GM21723 (cell line): ENCODE results near the gene UGT2B17.
"Not testable (repeated sequence)": the region's sequence is repeated elsewhere in the genome, so short reads cannot be mapped to it uniquely, and the experiment has no call there.

Source experiments
- ATAC-seq: cut with Tn5 transposase; IDR thresholded peaks from one replicate; pipeline ENCODE4 v1.9.1; 2021; ENCODE audit warnings: mild to moderate bottlenecking, moderate library complexity; ENCODE audit not compliant: unreplicated experiment

Gene UGT2B17

GRCh38 chr4:68576272-68577125, at the start of gene UGT2B17:
Gene UGT2B17 (minus strand): TSS chr4:68576322. CDS start chr4:68568484, 7,838 bp downstream.
- peak; percentile 96 for ATAC-seq

- not testable (repeated sequence) for ATAC-seq
Observed at GRCh38 chr4:68622731-68623130, 46.6 kb upstream of the UGT2B17 start.

DNA sequence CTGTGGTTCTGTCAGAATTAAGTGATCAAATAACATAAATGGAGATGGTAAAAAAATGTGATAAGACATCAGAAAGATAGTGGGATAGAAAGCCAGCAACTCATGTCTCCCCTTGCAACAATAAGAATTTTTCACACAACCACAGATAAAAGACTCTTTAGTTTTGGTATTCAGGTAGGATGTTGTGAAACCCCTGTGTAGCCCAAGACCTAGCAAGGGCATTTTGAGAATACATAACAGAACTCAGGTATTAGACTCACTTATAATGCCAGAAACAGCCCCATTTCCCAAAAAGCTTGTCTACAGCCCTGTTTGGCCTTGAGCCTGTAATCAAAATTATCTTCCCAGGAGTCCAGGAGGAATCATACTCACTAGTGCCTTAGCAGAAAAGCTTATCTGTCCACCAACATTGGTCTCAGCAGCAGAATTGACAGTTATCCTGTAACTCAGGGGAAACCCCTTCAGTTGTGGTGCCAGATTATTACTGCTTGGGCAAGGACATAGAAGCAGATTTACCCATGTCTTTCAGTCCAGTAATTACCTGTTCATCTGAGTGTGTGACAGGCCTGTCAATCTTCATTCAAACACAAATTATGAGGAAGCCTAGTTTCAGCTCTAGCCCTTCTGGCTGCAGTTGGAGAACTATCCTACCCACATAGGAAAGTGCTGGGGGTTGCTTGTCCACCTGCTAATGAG, 41.0 kb upstream of the UGT2B17 start:
- ATAC-seq, result no peak

DNA sequence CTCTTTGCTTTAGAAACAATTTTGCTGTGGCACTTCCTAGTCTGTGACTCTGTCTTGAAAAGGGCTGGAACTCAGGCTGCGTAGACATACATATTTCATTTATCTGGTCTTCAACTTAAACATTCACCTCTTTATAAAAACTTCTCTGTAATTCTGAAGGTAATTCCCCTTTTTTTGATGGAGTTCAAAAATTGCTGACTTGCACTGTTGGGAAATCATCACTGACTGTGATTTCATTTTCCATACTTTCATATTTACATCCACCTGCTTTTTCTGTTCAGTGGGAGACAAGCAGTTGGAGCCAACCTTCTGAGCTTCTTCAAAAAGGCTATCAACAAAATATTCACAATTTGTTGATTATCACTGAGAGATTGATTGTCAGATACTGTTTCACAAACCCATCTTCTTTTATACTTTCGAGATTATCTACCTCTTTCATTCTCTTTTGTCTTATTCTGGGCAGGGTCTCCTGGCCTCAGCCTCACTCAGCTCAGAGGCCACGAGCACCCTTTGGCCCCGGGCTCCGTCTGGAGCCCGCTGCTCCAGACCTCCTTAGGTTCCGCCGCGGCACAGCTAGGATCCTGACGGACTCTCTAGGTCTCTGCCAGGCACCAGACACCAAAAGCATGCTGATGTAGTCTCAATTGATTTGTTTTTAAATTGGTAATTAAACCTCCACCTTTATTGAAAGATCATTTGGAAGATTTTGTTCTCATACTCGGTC, 39.7 kb upstream of the UGT2B17 start:
- no peak for ATAC-seq

- ATAC-seq, result no peak
Observed at GRCh38 chr4:68613752-68614151, 37.6 kb upstream of the UGT2B17 start.

DNA sequence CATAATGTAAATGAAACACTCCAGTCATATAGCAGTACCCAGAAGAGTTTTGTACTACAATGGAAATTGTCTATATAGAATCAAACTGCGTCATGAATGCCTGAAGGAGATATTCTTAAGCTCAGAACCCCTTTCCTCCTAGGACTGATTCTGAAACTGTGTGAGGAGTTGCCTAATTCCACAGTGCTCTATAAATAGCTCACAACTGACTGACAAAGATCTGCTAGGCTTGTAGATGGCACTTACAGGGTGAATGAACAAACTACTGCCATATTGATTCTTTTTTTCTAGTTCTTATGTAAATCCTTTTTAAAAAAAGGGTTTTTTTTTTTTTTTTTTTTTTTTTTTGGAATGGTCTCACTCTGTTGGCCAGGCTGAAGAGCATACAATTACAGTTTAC, 30.1 kb upstream of the UGT2B17 start:
- no peak for ATAC-seq

- no peak for ATAC-seq
Observed at GRCh38 chr4:68599150-68599549, 23.0 kb upstream of the UGT2B17 start.

DNA sequence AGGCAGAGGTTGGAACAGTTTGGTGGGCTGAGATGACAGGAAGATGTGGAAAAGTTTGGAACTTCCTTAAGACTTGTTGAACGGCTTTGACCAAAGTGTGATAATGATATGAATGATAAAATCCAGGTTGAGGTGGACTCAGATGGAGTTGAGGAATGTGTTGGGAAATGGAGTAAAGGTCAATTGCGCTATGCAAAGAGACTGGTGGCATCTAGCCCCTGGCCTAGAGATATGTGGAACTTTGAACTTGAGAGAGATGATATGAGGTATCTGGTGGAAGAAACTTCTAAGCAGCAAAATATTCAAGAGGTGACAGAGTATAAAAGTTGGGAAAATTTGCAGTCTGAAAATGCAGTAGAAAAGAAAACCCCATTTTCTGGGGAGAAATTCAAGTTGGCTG, 21.4 kb upstream of the UGT2B17 start:
- no peak for ATAC-seq

- ATAC-seq, result no peak
Observed at GRCh38 chr4:68594678-68595077, 18.6 kb upstream of the UGT2B17 start.

DNA sequence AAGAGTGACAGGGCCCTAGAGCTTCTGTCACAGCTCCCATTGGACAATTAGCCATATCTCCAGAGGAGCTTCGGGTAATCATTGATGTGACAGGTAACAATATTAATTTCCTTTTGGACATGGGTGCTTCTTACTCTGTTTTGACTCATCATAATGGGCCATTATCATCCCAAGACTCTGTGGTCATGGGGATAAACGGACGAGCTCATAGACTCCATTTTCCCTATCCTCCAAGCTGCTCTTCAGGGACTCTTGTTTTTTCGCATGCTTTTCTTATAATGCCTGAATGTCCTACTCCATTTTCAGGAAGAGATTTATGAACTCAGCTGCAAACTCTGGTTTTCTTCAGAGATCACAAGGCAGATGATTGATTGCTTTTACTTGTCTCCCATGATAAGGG, 17.0 kb upstream of the UGT2B17 start:
- no peak for ATAC-seq

DNA sequence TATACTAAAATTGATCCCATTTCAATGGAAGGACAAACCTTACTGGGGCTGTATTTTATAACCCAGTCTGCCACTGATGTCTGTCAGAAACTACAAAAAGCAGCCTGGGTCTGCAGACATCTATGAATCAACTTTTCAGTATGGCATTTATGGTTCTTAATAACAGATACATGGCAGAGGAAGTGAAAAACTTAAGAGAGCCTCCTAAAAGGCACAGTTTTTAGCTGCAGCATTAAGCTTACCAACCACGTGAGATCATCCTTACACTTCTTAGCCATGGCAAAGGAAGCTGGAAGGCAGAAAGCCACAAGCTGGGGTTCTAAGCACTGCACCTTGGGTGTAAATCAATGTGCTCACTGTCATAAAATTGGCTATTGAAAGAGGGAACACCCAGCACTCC, 16.6 kb upstream of the UGT2B17 start:
- no peak for ATAC-seq

- no peak for ATAC-seq
Observed at GRCh38 chr4:68591204-68591603, 15.1 kb upstream of the UGT2B17 start.

- no peak for ATAC-seq
Observed at GRCh38 chr4:68589790-68590189, 13.7 kb upstream of the UGT2B17 start.

DNA sequence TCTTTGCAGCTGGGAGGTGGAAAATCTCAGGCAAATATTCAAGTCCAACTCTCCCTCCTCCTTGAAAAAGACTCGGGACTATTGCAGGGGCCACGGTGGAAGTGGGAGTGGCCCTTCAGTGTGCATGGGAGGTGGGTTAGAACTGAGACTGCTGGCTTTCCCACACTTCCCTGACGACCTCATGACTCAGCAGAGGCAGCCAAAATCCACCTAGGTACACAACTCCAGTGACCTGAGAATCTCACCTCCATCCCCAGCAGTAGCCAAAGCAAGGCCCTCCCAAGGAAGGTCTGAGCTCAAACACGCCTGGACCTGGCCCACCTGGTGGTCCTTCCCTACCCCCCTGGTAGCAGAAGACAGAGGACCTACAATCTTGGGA, 6.2 kb upstream of the UGT2B17 start:
- ATAC-seq, result no peak

GRCh38 chr4:68581383-68582338, 5.5 kb upstream of the UGT2B17 start:
- no peak for ATAC-seq

DNA sequence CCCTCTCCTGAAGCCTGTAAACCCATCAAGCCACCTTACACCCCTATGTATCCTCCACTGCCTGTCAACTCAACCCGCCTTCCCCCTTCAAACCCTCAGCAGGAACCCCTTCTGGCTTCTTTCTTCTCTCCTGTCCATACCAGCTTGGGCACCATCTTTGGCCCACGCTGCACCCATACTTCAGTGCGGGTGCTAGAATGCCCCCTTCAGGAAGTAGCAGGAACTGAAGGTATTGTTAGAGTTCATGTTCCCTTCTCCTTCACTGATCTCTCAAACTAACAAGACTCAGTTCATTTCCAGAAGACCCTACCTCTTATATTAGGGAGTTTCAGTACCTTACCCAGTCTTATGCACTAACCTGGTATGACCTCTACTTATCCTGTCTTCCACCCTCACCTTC, 1.5 kb upstream of the UGT2B17 start:
- ATAC-seq, result no peak

DNA sequence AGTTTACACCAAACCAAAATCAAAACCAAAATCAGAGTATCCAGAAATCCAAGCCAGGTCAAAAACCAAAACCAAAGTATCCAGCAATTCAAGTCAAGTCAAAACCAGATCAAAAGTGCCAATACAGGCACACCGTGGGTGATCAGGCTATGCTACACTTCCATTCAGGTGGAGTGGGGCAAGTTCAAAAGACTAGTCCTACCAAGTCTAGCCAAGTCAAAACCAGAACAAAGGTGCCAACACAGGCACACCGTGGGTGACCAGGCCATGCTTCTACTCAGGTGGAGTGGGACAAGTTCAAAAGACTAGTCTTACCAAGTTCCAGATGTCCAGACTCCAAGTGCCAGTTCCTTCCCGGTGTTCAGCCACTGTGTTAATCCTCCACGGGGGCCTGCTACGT, 486 bp downstream of the UGT2B17 start:
- ATAC-seq, result not testable (repeated sequence)

DNA sequence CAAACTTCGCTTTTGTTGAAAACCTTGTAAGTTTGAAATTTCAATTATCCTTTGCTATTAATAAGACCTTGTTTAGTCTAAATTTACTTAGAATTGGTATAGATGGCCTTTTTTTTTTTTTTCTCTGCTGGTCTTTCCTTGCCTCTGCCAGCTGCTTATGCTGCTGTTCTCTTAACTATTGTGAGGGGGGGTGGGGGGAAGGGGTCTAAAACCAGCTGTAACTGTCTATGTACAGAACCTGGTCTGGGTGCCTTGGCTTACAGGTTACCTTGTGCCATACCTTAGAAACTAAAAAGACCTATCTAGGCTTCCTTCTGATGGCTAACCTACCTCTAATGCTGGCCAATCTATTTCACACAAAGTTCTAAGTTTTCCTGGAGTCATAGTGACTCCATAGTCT, 1.0 kb downstream of the UGT2B17 start:
- ATAC-seq, result no peak

GRCh38 chr4:68572653-68573170, 3.4 kb downstream of the UGT2B17 start:
- ATAC-seq, result no peak

DNA sequence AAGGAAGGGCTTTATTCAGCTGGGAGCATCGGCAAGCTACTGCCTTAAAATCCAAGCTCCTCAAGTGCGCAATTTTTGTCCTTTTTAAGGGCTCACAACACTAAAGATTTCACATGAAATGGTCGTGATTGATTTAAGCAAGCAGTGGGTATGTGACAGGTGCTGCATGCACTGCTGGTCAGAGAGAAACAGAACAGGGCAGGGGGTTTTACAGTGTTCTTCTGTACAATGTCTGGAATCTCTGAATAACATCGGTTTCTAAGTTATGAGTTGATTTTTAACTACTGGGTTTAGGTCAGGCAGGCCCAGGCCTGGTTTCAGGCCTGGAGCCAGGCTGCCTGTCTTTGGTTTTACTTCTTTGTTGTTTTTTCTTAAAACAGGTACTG, 6.0 kb downstream of the UGT2B17 start:
- no peak for ATAC-seq
